Loucy (cell line): Measurements from ENCODE around the gene CHRD.

Source experiments
- CTCF ChIP-seq: fragments of 200-600 bp; sonication (generic); conservative IDR thresholded peaks from 2 replicates; pipeline ENCODE4 v1.5.1; 2014; ENCODE audit warnings: mild to moderate bottlenecking, antibody characterized with exemption, low read length
- EZH2phosphoT487 ChIP-seq: fragments of 200-600 bp; IDR thresholded peaks from 2 replicates; pipeline ENCODE4 v1.6.1; 2018; ENCODE audit warnings: antibody characterized with exemption, mild to moderate bottlenecking, moderate library complexity, borderline replicate concordance

- TF ChIP-seq CTCF (no peak), EZH2phosphoT487 (no peak)
Observed at GRCh38 chr3:184368116-184368515, 11.7 kb upstream of the CHRD start.
